Panc1 (cell line): ENCODE results near the gene OR2V2. TPM values are rescaled to one million over a fixed set of nuclear protein-coding genes. Genes with fewer than 3 reads are reported as not detected.

Experiments used
- ATAC-seq: fragments of 200-7000 bp; cut with Tn5 transposase; 2 replicates; pipeline ENCODE4 v1.9.1; 2020; ENCODE audit warnings: mild to moderate bottlenecking, moderate library complexity
- BruUV-seq: library from RNA; stranded (reverse); fragments of 400-500 nt; replicated peaks from 2 replicates; lab custom pipeline; 2021; lab: Mats Ljungman, UMichigan
- CTCF ChIA-PET: fragments of 300-600 bp; sonication (Branson Sonifier 250); formaldehyde crosslinking; loops from one replicate; lab custom pipeline; 2022; ENCODE audit warnings: antibody characterized with exemption; lab: Charles Lee
- POLR2A ChIA-PET: fragments of 300-600 bp; sonication (Branson Sonifier 250); formaldehyde crosslinking; loops from one replicate; lab custom pipeline; 2022; ENCODE audit warnings: antibody characterized with exemption; lab: Charles Lee
- DNase-seq: peaks from one replicate; pipeline ENCODE4 v3.0.0-alpha.2; 2010; ENCODE audit warnings: low read depth, low spot score
- H3K27ac ChIP-seq: 2 replicates; pipeline ENCODE4 v1.5.1; 2011; ENCODE audit warnings: mild to moderate bottlenecking, low read length, inconsistent platforms
- H3K27me3 ChIP-seq: fragments of 200-500 bp; sonication (Bioruptor generic); 2 replicates; pipeline ENCODE4 v1.6.0; 2014; ENCODE audit warnings: low read length, inconsistent platforms; ENCODE audit not compliant: control insufficient read depth, insufficient read depth
- H3K36me3 ChIP-seq: fragments of 200-500 bp; sonication (Bioruptor generic); 2 replicates; pipeline ENCODE4 v1.5.1; 2014; ENCODE audit warnings: inconsistent platforms, mild to moderate bottlenecking, low read length, moderate library complexity; ENCODE audit not compliant: control insufficient read depth, insufficient read depth
- H3K4me1 ChIP-seq: 2 replicates; pipeline ENCODE4 v1.5.1; 2011; ENCODE audit warnings: inconsistent platforms, mild to moderate bottlenecking, low read length, moderate library complexity; ENCODE audit not compliant: control insufficient read depth, insufficient read depth
- H3K4me3 ChIP-seq, 2 experiments: 2 replicates each; pipeline ENCODE4 v1.5.1; 2011 to 2012; ENCODE audit warnings: low read depth in 2 of 2, low read length in 2 of 2, mild to moderate bottlenecking in 2 of 2, inconsistent platforms in 1 of 2, moderate library complexity in 1 of 2
- H3K9me3 ChIP-seq: fragments of 200-500 bp; sonication (Bioruptor generic); 2 replicates; pipeline ENCODE4 v1.5.1; 2014; ENCODE audit warnings: low read depth, mild to moderate bottlenecking, inconsistent platforms, low read length, moderate library complexity; ENCODE audit not compliant: control insufficient read depth, insufficient read depth
- POLR2AphosphoS5 ChIP-seq: IDR thresholded peaks from 2 replicates; pipeline ENCODE4 v1.6.1; 2012; ENCODE audit warnings: mild to moderate bottlenecking, low read depth, low read length, moderate library complexity
- SIN3A ChIP-seq: IDR thresholded peaks from 2 replicates; pipeline ENCODE4 v1.6.1; 2012; ENCODE audit warnings: low read depth, mild to moderate bottlenecking, low read length, moderate library complexity, borderline replicate concordance; ENCODE audit not compliant: insufficient read depth
- TCF7L2 ChIP-seq: IDR thresholded peaks from 2 replicates; pipeline ENCODE4 v1.6.1; 2011; ENCODE audit warnings: mild to moderate bottlenecking, low read depth, low read length, inconsistent platforms
- in situ Hi-C: cut with HindIII; loops from 2 replicates; pipeline ENCODE4 v1.10.0; 2016; ENCODE audit warnings: low sequenced_read_pairs, low pct_unique_long_range_greater_than_20kb
- intact Hi-C: fragments of 100-400 bp; cut with micrococcal nuclease; formaldehyde crosslinking; loops from one replicate; pipeline ENCODE4 v1.10.0; 2022; ENCODE audit not compliant: unreplicated experiment
- total RNA-seq: library from RNA; stranded (reverse); gene quantifications from one replicate; pipeline ENCODE4 v1.2.1, GENCODE V29; 2021; ENCODE audit not compliant: unreplicated experiment
- TF ChIP-seq, protein P1 (sequence below): fragments of 450-650 bp; IDR thresholded peaks from 2 replicates; pipeline ENCODE4 v1.5.1; 2017; ENCODE audit warnings: mild to moderate bottlenecking
- TF ChIP-seq, protein P2 (sequence below), 2 experiments: IDR thresholded peaks; 2 replicates each; pipeline ENCODE4 v1.6.1; 2011 to 2012; ENCODE audit warnings: low read depth in 2 of 2, control low read depth in 1 of 2, low read length in 1 of 2, mild to moderate bottlenecking in 1 of 2, moderate library complexity in 1 of 2; ENCODE audit not compliant: insufficient read depth in 1 of 2

Gene OR2V2
- total RNA-seq, 1 experiment from 2014 or later = not detected

DNA sequence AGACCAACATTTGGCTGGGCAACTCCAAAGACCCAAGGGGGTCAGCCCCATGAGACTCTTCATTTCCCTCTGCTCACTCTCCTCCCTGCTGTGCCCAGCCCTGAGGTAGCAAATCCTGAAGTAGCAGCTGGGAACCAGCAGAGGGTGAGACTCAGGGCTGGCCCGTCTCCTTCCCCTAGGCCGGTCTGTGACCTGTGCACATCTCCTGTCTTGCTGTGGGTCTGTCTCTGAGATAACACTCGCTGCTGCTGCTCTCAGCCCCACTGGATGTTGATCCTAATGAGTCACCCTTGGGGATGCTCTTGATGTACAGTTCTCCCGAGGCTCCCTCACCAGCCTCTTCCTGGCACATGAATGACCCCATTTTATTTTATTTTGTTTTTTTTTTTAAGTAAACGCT is 9.1 kb upstream of the OR2V2 start:
- intact Hi-C loops (no loop called here), in situ Hi-C loops (no loop called here)
- Histone ChIP-seq H3K4me1 (peaks cover 9% of the 10 kb centered on the region), H3K36me3 (no peaks in the 10 kb centered on the region), H3K4me3 (no peak overlapping the region), H3K9me3 (no peaks in the 10 kb centered on the region; the same call in 1 of the 2 replicates), H3K27ac (no peak overlapping the region), H3K27me3 (no peaks in the 10 kb centered on the region)
- no peak for DNase-seq
- ATAC-seq = peak; percentile 64
- BruUV-seq = no TSS peak
- TF ChIP-seq, protein P1, sequence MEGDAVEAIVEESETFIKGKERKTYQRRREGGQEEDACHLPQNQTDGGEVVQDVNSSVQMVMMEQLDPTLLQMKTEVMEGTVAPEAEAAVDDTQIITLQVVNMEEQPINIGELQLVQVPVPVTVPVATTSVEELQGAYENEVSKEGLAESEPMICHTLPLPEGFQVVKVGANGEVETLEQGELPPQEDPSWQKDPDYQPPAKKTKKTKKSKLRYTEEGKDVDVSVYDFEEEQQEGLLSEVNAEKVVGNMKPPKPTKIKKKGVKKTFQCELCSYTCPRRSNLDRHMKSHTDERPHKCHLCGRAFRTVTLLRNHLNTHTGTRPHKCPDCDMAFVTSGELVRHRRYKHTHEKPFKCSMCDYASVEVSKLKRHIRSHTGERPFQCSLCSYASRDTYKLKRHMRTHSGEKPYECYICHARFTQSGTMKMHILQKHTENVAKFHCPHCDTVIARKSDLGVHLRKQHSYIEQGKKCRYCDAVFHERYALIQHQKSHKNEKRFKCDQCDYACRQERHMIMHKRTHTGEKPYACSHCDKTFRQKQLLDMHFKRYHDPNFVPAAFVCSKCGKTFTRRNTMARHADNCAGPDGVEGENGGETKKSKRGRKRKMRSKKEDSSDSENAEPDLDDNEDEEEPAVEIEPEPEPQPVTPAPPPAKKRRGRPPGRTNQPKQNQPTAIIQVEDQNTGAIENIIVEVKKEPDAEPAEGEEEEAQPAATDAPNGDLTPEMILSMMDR = no peak
- no peak for TF ChIP-seq TCF7L2
- TF ChIP-seq SIN3A = no peak
- TF ChIP-seq POLR2AphosphoS5 = no peak
- TF ChIP-seq, protein P2, sequence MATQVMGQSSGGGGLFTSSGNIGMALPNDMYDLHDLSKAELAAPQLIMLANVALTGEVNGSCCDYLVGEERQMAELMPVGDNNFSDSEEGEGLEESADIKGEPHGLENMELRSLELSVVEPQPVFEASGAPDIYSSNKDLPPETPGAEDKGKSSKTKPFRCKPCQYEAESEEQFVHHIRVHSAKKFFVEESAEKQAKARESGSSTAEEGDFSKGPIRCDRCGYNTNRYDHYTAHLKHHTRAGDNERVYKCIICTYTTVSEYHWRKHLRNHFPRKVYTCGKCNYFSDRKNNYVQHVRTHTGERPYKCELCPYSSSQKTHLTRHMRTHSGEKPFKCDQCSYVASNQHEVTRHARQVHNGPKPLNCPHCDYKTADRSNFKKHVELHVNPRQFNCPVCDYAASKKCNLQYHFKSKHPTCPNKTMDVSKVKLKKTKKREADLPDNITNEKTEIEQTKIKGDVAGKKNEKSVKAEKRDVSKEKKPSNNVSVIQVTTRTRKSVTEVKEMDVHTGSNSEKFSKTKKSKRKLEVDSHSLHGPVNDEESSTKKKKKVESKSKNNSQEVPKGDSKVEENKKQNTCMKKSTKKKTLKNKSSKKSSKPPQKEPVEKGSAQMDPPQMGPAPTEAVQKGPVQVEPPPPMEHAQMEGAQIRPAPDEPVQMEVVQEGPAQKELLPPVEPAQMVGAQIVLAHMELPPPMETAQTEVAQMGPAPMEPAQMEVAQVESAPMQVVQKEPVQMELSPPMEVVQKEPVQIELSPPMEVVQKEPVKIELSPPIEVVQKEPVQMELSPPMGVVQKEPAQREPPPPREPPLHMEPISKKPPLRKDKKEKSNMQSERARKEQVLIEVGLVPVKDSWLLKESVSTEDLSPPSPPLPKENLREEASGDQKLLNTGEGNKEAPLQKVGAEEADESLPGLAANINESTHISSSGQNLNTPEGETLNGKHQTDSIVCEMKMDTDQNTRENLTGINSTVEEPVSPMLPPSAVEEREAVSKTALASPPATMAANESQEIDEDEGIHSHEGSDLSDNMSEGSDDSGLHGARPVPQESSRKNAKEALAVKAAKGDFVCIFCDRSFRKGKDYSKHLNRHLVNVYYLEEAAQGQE (IDR thresholded peaks at IDR 0.05; ENCODE audit: insufficient read depth in 1 of 2, low read depth in 2 of 2, low read length in 1 of 2) = no peak
- POLR2A ChIA-PET = no interaction called here
- CTCF ChIA-PET = no interaction called here

DNA sequence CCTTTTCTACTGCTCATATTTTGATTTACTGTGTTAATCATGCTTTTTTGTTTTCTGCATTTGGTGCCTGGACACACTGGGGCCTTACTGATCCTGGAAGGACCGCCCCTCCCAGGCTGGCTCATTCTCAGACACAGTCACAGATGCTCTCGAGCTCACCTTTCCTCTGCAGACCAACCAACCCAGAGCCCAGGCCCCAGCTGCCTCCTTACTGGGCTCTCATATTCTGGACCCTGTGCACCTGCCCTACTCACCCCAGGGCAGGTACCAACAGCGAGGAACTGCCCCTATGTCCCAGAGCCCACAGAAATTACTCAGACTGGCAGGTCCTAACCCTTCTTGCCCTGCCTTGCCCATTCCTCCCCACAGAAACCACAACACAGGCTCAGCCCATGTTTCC is 6.6 kb upstream of the OR2V2 start:
- no TSS peak for BruUV-seq
- TF ChIP-seq SIN3A = no peak
- TF ChIP-seq, protein P2 (IDR thresholded peaks at IDR 0.05; ENCODE audit: insufficient read depth in 1 of 2, low read depth in 2 of 2, low read length in 1 of 2) = no peak
- TF ChIP-seq TCF7L2 = no peak
- no peak for TF ChIP-seq POLR2AphosphoS5
- TF ChIP-seq, protein P1 = no peak
- no peaks in the 10 kb centered on the region for H3K36me3 ChIP-seq
- H3K4me3 ChIP-seq = no peak overlapping the region
- ChIA-PET POLR2A (no interaction called here), CTCF (no interaction called here)
- in situ Hi-C loops (no loop called here), intact Hi-C loops (no loop called here)
- H3K27ac ChIP-seq = no peak overlapping the region
- H3K9me3 ChIP-seq = no peaks in the 10 kb centered on the region; the same call in 1 of the 2 replicates
- no peaks in the 10 kb centered on the region for H3K4me1 ChIP-seq
- no peaks in the 10 kb centered on the region for H3K27me3 ChIP-seq
- no peak for DNase-seq
- no peak for ATAC-seq
